GM23248 (cell line): Measurements from ENCODE around the gene IRF2BP1.

Source experiments
- EZH2 ChIP-seq: fragments of 200-600 bp; sonication (generic); IDR thresholded peaks from 2 replicates; pipeline ENCODE4 v1.6.1; 2018; ENCODE audit warnings: antibody characterized with exemption, mild to moderate bottlenecking; ENCODE audit not compliant: insufficient read depth, poor library complexity, severe bottlenecking
- EZH2phosphoT487 ChIP-seq: fragments of 200-600 bp; sonication (generic); IDR thresholded peaks from 2 replicates; pipeline ENCODE4 v1.6.1; 2018; ENCODE audit warnings: antibody characterized with exemption, moderate library complexity, mild to moderate bottlenecking, low read depth; ENCODE audit not compliant: insufficient read depth

DNA sequence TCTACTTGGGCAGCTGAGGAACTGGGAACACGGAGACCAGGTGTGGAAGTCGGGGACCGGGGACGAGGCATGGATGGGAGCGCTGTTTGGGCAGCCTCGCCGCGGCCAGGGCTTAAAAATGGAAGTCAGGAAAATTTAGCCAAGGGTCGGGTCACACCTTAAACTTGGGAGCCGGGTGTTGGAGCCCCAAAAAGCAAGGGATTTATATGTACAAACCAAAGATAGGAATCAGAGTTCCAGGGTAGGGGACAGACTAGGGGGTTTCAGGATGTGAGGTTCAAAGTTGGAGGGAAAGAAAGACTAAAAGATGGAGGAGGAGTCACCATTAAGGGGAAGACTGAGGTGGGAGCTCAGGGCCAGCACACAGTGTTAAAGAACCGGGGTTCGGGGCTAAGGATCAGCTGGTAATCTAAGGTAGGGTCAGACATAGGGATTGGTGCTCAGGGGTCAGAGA is 21.3 kb downstream of the IRF2BP1 start:
- TF ChIP-seq EZH2 (peak; percentile 92), EZH2phosphoT487 (no peak)
